GM12878 (cell line): ENCODE data around the gene GP5. TPM values are rescaled to one million over a fixed set of nuclear protein-coding genes. Genes with fewer than 3 reads are reported as not detected.

ENCODE experiments used
- ATAC-seq: fragments of 200-7000 bp; cut with Tn5 transposase; 3 replicates; pipeline ENCODE4 v1.9.1; 2020; ENCODE audit warnings: mild to moderate bottlenecking, moderate library complexity
- BruUV-seq: library from RNA; stranded (reverse); fragments of 400-500 nt; replicated peaks from 2 replicates; lab custom pipeline; 2021; lab: Mats Ljungman, UMichigan
- CTCF ChIA-PET: fragments of 300-600 bp; sonication (Branson Sonifier 250); formaldehyde crosslinking; extraction: SDS; loops from one replicate; lab custom pipeline; 2021; ENCODE audit warnings: inconsistent platforms; lab: Yijun Ruan, JAX
- POLR2A ChIA-PET: fragments of 350-600 bp; formaldehyde crosslinking; extraction: SDS; loops from one replicate; lab custom pipeline; 2021; ENCODE audit warnings: inconsistent platforms; lab: Charles Lee
- RAD21 ChIA-PET: fragments of 300-600 bp; sonication (Branson Sonifier 250); formaldehyde crosslinking; loops from one replicate; lab custom pipeline; 2023; ENCODE audit warnings: antibody characterized with exemption; ENCODE audit not compliant: unreplicated experiment; lab: Charles Lee
- SMC1A ChIA-PET: fragments of 300-600 bp; sonication (Branson Sonifier 250); formaldehyde crosslinking; loops from one replicate; lab custom pipeline; 2023; ENCODE audit not compliant: unreplicated experiment, uncharacterized antibody; lab: Charles Lee
- DNase-seq: peaks from one replicate; pipeline ENCODE4 v3.0.0-alpha.2; 2011; ENCODE audit warnings: low read depth, low spot score
- FAIRE-seq: peaks from 3 replicates; lab custom pipeline; 2011; peaks lifted over from hg19 to GRCh38; lab: Jason Lieb, UNC
- H2AFZ ChIP-seq: 2 replicates; pipeline ENCODE4 v1.6.0; 2011; ENCODE audit warnings: low read depth, low read length, control low read depth; ENCODE audit not compliant: control insufficient read depth
- H3K27ac ChIP-seq: 2 replicates; pipeline ENCODE4 v1.5.1; 2011; ENCODE audit warnings: control low read depth; ENCODE audit not compliant: control insufficient read depth, insufficient read depth
- H3K27me3 ChIP-seq, 2 experiments: replicated peaks in 1 of 2; 2 replicates each; pipeline versions ENCODE4 v1.6.0 to v1.6.1; 2011; ENCODE audit warnings: low read length in 1 of 2; ENCODE audit not compliant: control insufficient read depth in 2 of 2, insufficient read depth in 2 of 2
- H3K36me3 ChIP-seq, 2 experiments: 2 replicates each; pipeline ENCODE4 v1.5.1; 2011; ENCODE audit warnings: low read length in 1 of 2; ENCODE audit not compliant: control insufficient read depth in 2 of 2, insufficient read depth in 2 of 2
- H3K4me1 ChIP-seq: 2 replicates; pipeline ENCODE4 v1.6.1; 2011; ENCODE audit warnings: mild to moderate bottlenecking, low read length, moderate library complexity, mixed read lengths; ENCODE audit not compliant: control insufficient read depth, insufficient read depth
- H3K4me2 ChIP-seq: 2 replicates; pipeline ENCODE4 v1.6.0; 2011; ENCODE audit warnings: control low read depth; ENCODE audit not compliant: control insufficient read depth, insufficient read depth
- H3K4me3 ChIP-seq: fragments of 200-600 bp; sonication (generic); 2 replicates; pipeline ENCODE4 v1.5.1; 2016
- H3K79me2 ChIP-seq: 2 replicates; pipeline ENCODE4 v1.6.0; 2011; ENCODE audit warnings: low read length; ENCODE audit not compliant: control insufficient read depth, insufficient read depth
- H3K9ac ChIP-seq: 2 replicates; pipeline ENCODE4 v1.8.0; 2011; ENCODE audit warnings: low read length, control low read depth, mixed read lengths; ENCODE audit not compliant: control insufficient read depth, insufficient read depth
- H3K9me3 ChIP-seq: replicated peaks from 3 replicates; pipeline ENCODE4 v1.5.1; 2011; ENCODE audit warnings: mild to moderate bottlenecking, low read length; ENCODE audit not compliant: control insufficient read depth, insufficient read depth
- H4K20me1 ChIP-seq: 2 replicates; pipeline ENCODE4 v1.6.0; 2011; ENCODE audit not compliant: control insufficient read depth, insufficient read depth
- ASH2L ChIP-seq: fragments of 300-600, 200-600 bp; sonication (generic); IDR thresholded peaks from 2 replicates; pipeline ENCODE4 v1.6.1; 2017; ENCODE audit warnings: low read depth, mild to moderate bottlenecking, borderline replicate concordance
- ESRRA ChIP-seq: IDR thresholded peaks from 2 replicates; pipeline ENCODE4 v1.6.1; 2012; ENCODE audit warnings: mild to moderate bottlenecking, low read length, improper control_type of control experiment
- MEF2B ChIP-seq: fragments of 450-650 bp; IDR thresholded peaks from 2 replicates; pipeline ENCODE4 v1.6.1; 2018; ENCODE audit warnings: mild to moderate bottlenecking, moderate library complexity; ENCODE audit not compliant: partially characterized antibody, poor library complexity, severe bottlenecking
- NBN ChIP-seq: fragments of 450-650 bp; IDR thresholded peaks from 2 replicates; pipeline ENCODE4 v1.6.1; 2016
- NKRF ChIP-seq: fragments of 450-650 bp; conservative IDR thresholded peaks from 2 replicates; pipeline ENCODE4 v1.6.1; 2017; ENCODE audit warnings: mild to moderate bottlenecking, moderate library complexity
- NR2F1 ChIP-seq: fragments of 450-650 bp; conservative IDR thresholded peaks from 2 replicates; pipeline ENCODE4 v1.6.1; 2017; ENCODE audit warnings: mild to moderate bottlenecking
- POLR2A ChIP-seq: IDR thresholded peaks from 2 replicates; pipeline ENCODE4 v1.6.1; 2011; ENCODE audit warnings: low read depth, mild to moderate bottlenecking, low read length
- RAD51 ChIP-seq: fragments of 450-650 bp; IDR thresholded peaks from 2 replicates; pipeline ENCODE4 v1.6.1; 2016; ENCODE audit warnings: moderate library complexity, mild to moderate bottlenecking, inconsistent platforms
- SMAD1 ChIP-seq: fragments of 450-650 bp; IDR thresholded peaks from 2 replicates; pipeline ENCODE4 v1.6.1; 2018; ENCODE audit warnings: mild to moderate bottlenecking, low read depth; ENCODE audit not compliant: partially characterized antibody
- USF1 ChIP-seq: IDR thresholded peaks from 2 replicates; pipeline ENCODE4 v1.6.1; 2011; ENCODE audit warnings: borderline replicate concordance, low read depth, mild to moderate bottlenecking, moderate library complexity, mixed read lengths, low read length; ENCODE audit not compliant: insufficient read depth; ENCODE audit errors: extremely low read length
- whole genome bisulfite sequencing: methylation state at CpG from one replicate; pipeline ENCODE4 v1.1.6; 2016; ENCODE audit warnings: low lambda C conversion rate; ENCODE audit not compliant: insufficient replicate concordance, insufficient coverage; ENCODE audit errors: missing lambda C conversion rate; 5-methylcytosine and 5-hydroxymethylcytosine counted together
- in situ Hi-C: fragments of 300-500 bp; cut with MboI; formaldehyde crosslinking; loops from 9 replicates; pipeline ENCODE4 v1.14.3; 2018; ENCODE audit warnings: mixed read lengths
- intact Hi-C: fragments of 100-400 bp; cut with micrococcal nuclease; formaldehyde crosslinking; loops from one replicate; pipeline ENCODE4 v1.14.2; 2022; ENCODE audit not compliant: unreplicated experiment
- polyA plus RNA-seq, 11 experiments: library from polyadenylated mRNA; depleted of rRNA in 4 of 11; unstranded in 6 of 11; stranded (reverse) in 5 of 11; fragments of >200 nt; fragmentation: Nextera tagmentation in 4 of 11; fragmentation: Illumina TruSeq in 1 of 11; extraction: Ambion mirVana in 4 of 11; extraction: Trizol in 1 of 11; gene quantifications; 1 replicate in 1 of 11; 2 replicates in 10 of 11; pipeline versions ENCODE4 v1.2.1 to v1.2.3, GENCODE V29; 2011 to 2016; ENCODE audit warnings: inconsistent platforms in 2 of 11, missing spikeins in 2 of 11, low read depth in 1 of 11
- total RNA-seq, 4 experiments: library from RNA; depleted of rRNA in 3 of 4; stranded (reverse); fragments of >200 nt in 3 of 4; fragmentation: Illumina TruSeq in 1 of 4; extraction: Trizol in 1 of 4; gene quantifications; 2 replicates each; pipeline versions ENCODE4 v1.2.1 to v1.2.3, GENCODE V29; 2013 to 2021
- TF ChIP-seq, protein P1 (sequence below): fragments of 450-650 bp; IDR thresholded peaks from 2 replicates; pipeline ENCODE4 v1.6.1; 2017; ENCODE audit warnings: mild to moderate bottlenecking

The GP5 gene
- total and polyA plus RNA-seq, 10 of the 15 experiments (the other 5 are each of a cell fraction or from before 2014, with no cell fraction given), result not detected

DNA sequence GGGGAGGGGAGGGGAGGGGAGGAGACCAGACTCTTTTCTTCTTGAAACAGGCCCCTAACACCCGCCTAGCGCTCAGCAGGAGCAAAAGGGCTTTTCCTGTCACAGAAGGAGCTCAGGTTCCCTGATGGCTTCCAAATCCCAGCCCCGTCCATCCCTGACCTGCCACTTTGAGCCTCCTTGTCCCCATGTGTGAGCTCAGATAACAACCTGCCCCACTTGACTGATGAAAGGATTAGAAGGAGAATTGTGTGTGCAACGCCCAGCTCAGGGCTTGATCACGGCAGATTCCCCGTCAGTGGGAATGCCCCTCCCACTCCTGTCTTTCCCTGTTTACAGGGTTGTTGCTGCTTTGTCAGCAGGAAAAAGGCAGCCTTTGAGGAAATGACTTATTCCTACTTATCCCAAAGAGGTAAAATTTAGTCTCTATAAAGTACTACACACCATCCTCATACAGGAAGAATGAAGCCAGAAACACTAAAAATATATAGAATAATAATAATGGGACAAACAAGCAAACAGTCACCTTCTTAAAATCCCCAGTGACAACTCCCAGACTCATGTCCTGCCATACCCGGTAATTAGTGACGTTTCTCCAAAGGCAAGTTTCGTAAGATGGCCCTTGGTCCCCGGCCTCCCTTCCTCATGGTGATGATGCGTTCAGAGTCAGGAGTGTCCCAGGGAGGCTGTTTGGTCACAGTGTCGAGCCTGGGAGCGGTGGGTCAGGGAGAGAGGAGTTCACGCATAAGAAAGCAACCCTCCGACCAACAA, 23.4 kb downstream of the GP5 start:
- ATAC-seq (no peak), FAIRE-seq (no peak)
- Histone ChIP-seq H3K9me3 (no peaks in the 10 kb centered on the region), H3K4me1 (no peaks in the 10 kb centered on the region), H3K27me3 (no peaks in the 10 kb centered on the region; a peak in 2 of 4 replicates), H4K20me1 (no peaks in the 10 kb centered on the region), H3K27ac (no peak overlapping the region), H3K4me2 (no peak overlapping the region), H2AFZ (no peak overlapping the region)
- SMC1A ChIA-PET, result no interaction called here
- POLR2A ChIA-PET, result no interaction called here
- WGBS, result 38% methylated on average over 15 of the region's 15 CpGs
- TF ChIP-seq NR2F1 (no peak), ESRRA (no peak), MEF2B (no peak), NKRF (no peak), SMAD1 (no peak), RAD51 (no peak), POLR2A (no peak), USF1 (no peak), NBN (no peak), ASH2L (no peak)
- TF ChIP-seq, protein P1, sequence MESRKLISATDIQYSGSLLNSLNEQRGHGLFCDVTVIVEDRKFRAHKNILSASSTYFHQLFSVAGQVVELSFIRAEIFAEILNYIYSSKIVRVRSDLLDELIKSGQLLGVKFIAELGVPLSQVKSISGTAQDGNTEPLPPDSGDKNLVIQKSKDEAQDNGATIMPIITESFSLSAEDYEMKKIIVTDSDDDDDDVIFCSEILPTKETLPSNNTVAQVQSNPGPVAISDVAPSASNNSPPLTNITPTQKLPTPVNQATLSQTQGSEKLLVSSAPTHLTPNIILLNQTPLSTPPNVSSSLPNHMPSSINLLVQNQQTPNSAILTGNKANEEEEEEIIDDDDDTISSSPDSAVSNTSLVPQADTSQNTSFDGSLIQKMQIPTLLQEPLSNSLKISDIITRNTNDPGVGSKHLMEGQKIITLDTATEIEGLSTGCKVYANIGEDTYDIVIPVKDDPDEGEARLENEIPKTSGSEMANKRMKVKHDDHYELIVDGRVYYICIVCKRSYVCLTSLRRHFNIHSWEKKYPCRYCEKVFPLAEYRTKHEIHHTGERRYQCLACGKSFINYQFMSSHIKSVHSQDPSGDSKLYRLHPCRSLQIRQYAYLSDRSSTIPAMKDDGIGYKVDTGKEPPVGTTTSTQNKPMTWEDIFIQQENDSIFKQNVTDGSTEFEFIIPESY, result no peak
- TF ChIP-seq, all 136 proteins: peak for 0
- H3K36me3 ChIP-seq, result no peaks in the 10 kb centered on the region
- DNase-seq, result no peak
- intact Hi-C loops (no loop called here), in situ Hi-C loops (no loop called here)
- H3K79me2 ChIP-seq, result no peaks in the 10 kb centered on the region
- ChIA-PET RAD21 (no interaction called here), CTCF (no interaction called here)
- no TSS peak for BruUV-seq
- no peak overlapping the region for H3K4me3 ChIP-seq
- H3K9ac ChIP-seq, result no peak overlapping the region
